ENCODE data around the gene FAM167B.

FAM167B gene

DNA sequence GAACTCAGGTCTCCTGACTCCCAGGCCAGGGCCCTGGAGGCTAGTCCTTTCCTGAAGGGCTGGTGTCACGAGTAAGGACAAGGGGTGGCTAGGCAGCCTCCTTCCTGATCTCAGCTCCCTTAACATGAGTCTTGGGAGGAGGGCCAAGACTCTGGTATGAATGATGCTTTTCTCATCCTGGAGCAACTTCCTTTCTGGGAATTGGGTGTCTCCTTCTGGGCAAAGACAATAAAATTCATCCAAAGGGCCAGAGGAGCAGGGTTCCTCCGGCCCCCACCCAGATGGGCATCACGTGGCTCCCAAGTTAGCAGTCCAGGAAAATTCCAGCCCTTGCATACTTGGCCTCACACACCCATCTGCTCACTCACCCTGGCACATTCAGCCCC, at the start of gene FAM167B:
Gene FAM167B, plus strand, starts transcription at position 335 of the 386 bp plus-strand sequence. CDS start 200 bp downstream, outside the sequence.
- no peak for DNase-seq

DNA sequence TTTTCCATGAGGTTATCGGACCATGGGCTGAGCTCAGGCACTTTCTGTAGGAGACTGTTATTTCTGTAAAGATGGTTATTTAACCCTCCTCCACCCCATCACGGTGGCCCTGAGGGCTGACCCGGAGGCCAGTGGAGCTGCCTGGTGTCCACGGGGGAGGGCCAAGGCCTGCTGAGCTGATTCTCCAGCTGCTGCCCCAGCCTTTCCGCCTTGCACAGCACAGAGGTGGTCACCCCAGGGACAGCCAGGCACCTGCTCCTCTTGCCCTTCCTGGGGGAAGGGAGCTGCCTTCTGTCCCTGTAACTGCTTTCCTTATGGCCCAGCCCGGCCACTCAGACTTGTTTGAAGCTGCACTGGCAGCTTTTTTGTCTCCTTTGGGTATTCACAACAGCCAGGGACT, 49.2 kb upstream of the FAM167B start:
- no peak for DNase-seq

DNA sequence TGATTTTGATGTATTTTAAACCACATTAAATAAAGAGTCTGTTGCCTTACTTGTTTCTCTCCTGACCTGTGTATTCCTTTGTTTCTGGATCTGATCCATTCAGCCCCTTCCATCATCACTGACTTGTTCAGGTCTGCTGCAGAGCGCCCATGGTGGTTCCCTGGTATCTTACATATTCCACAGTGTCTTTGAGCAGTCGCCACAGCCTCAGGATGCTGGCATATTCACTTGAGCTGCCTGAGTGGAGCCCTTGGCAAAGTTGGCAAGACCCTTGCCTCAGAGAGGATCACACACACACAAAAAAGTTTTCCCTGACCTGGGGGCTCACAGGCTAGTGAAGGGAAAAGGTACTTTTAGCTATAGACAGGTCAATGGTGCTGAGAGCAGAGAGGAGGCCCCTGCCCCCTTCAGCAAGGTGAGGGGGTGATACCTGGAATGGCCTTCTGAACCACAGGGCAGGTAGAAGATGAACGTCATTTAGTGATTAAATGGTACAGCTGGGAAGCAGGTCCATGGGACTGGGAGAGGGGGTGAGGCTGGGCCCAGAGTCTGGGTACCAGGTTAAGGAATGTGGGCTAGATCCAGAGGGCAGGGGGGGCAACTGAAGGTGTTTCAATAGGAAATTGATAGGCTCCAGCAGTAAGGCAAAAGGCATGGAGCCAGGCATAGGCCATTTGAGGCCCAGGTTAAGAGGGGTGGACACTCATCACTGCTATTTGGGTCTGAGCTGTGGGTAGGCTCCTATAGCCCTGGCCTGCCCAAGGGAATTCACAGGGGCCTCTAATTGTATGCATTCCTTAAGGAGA, 48.6 kb upstream of the FAM167B start:
- DNase-seq = no peak

DNA sequence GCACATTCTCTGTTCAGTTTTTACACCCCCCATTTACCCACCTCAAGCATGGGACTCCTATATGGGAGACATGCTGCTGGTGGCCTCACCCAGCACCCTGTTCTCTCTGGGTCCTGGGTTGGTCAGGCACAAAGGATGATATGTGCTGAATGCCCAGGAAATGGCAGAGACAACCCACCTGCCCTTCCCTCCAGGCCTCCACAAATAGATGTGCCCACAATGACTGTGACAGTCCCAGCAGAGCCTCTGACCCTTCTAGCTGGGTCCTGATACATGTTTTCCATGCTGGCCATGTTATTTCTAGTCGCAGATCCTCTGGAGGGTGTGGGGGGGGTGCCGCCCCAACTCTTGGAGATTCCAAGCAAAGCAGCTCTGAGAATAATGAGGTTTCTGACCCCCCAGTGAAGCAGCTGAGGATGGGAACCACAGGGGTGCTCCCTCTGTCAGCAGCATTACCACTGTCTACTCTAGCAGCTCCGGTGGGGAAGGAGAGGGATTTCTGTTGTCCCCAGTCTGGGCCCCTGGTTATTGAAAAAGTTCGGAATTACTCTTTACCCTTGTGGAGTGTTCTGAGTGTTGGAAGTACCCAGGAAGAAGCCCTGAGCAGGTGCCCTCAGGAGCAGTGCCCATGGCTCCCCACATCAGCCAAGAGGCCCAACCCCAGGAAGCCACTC, 47.8 kb upstream of the FAM167B start:
- no peak for DNase-seq

DNA sequence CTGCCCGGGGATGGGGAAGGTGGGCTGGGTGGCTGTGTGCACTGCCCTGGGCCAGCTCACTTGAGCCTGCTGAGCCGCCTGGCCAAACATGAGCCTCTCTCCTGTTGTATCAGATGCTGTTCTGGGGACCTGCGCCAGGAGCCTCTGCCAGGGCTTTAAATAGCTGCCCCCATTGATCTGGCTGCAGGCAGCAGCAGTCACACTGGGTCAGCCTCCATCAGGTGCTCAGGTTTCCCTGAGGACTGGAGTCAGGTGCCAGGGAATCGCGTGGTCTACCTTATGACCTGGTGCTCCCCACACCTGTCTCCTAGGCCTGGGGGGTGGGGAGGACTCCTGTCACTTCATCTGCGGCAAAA, 47.3 kb upstream of the FAM167B start:
- no peak for DNase-seq

DNA sequence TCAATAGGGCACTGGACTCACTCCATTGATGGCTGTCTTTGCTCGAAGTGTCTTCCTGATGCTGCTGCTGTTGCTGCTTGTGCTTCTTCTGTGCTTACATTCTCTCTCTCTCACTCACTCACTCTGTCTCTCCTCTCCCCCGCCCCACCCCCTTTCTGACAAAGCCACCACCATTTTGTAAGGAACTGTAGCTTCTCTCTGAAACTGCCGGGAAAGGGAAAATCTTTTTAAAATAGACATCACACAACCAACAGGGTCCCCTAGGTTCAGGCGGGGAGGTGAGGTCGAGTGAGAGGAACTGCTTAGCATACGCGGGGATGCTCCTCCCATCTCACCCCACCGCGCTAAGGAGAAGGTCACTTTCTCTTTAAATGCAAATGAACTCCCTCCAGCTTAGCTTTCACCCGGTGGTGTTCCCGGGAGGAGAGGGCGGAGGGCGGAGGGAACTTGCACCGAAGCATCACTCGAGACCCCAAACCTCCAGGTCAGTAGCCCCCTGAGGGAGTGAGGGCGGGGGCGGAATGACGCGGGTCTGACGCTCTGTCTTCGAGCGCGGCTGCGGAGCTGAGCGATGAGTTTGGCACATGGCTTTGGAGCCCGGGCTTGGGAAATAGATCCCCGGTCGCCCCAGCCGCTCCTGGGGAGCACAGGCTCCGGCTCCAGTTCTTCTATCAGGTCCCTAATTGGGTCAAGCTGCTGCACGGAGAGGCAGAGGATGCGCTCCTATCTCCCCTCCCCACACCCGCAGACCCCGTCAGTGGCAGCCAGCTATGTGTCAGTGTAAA, 46.6 kb upstream of the FAM167B start, which contains the start of gene CCDC28B:
Gene CCDC28B, plus strand, starts transcription at position 370 of the 785 bp plus-strand sequence. CDS start 1,341 bp downstream, outside the sequence.
- peak; percentile 53 to 61 for DNase-seq

DNA sequence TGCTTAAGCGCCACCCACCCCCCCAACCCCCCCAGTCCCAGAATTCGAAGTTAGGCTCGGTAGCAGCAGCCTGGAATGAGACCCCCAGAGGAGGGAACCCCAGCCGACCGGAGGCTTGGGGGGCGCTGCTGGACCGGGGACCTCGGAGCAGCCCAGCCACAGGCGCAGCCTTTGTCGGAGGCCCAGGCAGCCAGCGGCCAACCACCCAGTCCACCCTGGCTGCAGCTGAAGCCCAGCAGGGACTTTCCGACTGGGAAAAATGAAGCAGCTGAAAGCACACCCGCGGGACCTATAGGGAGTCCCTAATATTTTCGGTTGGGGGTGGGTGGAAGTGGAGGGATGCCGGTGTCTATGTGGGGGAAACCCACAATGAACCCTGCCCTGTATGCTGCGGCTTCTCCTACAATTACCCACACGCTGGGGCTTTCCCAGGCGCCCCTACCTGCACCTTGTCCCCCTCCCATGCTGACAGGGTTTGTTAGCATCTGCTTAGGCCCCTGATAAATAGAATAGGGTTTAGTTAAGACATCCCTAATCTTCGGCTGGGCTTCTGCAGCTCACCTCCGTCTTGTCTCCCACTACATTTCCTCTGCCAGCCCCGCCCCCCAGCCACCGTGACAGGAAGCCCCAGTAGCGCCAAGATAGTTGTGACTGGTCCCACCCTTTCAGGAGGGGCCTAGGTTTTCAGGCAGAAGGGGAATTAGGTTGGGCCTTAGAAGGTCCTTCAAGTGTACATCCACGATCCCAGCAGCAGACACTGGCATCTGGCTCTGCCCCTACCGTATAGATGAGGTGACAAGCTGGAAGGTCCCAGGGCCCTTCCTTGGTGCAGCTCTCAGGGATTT, 45.8 kb upstream of the FAM167B start:
- peak; percentile 77 to 85 for DNase-seq

DNA sequence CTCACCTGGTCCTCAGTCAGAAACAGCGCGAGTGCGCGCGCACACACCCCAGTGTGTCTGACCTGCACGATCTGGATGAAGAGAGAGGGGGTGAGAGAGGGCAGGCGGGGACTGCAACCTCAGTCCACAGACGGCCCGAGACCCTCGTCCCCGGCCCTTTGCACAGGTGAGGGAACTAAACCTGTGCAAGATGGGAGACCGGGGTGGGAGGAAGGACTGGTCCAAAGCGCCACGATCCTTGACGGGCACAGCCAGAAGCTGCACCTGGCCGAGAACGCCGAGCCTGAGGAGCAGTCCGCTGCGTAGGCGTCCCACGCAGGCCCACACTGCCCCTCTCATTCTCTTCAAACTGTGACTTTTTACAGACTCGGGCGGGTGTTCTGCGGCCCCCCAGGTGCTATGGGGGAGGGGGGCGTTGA, 42.1 kb upstream of the FAM167B start:
- DNase-seq = no peak

DNA sequence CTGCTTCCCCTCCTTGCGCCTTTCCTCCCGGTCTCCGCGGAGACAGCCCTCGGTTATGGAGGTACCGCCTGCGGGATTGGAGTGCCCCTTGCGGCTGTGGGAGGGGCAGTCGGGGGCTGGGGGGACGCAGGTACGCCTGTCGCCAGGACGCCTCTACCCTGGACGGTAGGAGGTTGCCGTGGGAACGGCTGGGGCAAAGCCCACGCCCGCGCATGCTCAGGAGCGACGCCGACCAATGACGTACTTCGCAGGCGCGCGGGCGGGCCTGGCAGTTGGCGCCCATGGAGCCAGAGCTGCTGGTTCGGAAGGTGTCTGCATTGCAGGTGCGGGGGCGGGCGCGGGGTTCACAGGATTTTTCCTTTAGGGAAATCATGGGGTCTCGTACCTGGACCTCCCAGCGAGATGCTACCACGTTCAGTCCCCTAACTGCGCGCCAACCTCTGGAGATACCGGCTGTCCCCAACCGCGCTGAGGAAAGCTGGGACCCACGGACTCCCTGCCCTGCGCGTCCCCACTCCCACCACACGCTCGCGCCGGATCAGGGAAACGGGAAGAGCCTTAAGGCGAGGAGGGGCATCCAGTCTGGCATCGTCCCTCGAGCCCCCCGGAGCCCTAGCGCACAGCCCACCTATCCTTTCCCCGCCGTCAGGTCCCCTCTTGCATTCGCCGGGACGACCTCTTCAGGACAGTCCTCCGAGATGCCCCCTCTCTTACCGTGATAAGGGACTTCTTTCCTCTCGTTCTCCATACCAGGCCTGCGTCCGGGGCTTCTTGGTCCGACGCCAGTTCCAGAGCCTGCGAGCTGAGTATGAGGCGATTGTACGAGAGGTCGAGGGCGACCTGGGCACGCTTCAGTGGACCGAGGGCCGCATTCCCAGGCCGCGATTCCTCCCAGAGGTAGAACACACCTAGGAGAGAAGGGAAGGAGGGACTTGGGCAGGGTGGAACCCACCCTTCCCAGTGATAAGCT, 41.3 kb upstream of the FAM167B start, which contains the start of gene IQCC:
Gene IQCC, plus strand, starts transcription at position 271 of the 970 bp plus-strand sequence. Its CDS starts 11 bp downstream, at position 282.
- peak; percentile 88 to 89 for DNase-seq

DNA sequence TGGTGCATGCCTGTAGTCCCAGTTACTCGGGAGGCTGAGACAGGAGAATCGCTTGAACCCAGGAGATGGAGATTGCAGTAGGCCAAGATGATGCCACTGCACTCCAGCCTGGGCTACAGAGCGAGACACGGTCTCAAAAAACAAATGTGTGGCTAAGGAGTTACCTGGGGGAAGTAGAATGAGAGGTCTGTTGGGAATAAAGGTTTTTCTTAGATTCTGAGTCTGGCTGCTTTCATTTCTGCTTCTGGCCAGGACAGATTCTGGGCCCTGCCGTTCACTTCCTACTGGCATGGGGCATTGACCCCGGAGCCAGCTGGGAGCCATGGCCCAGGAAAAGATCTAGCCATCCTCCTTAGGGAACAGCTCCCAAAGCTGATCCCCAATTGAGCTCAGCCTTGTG, 38.6 kb upstream of the FAM167B start:
- no peak for DNase-seq

DNA sequence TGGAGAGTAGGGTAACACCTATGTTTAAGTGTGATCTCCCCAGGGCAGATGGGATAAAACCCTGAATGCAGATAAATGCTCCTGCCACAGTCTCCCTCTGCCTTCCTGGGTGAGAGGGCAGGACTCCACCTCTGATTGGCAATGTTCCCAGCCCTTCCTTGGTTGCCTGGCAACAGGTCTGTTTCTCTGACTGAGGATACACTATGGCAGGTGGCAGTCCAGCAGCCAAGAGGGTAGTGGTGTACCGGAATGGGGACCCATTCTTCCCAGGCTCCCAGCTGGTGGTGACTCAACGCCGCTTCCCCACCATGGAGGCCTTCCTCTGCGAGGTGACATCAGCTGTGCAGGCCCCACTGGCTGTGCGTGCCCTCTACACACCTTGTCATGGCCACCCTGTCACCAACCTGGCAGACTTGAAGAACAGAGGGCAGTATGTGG, 38.1 kb upstream of the FAM167B start, which contains the start of gene DCDC2B:
Gene DCDC2B, plus strand, starts transcription at position 199 of the 438 bp plus-strand sequence. Its CDS starts 5 bp downstream, at position 204.
- no peak for DNase-seq

DNA sequence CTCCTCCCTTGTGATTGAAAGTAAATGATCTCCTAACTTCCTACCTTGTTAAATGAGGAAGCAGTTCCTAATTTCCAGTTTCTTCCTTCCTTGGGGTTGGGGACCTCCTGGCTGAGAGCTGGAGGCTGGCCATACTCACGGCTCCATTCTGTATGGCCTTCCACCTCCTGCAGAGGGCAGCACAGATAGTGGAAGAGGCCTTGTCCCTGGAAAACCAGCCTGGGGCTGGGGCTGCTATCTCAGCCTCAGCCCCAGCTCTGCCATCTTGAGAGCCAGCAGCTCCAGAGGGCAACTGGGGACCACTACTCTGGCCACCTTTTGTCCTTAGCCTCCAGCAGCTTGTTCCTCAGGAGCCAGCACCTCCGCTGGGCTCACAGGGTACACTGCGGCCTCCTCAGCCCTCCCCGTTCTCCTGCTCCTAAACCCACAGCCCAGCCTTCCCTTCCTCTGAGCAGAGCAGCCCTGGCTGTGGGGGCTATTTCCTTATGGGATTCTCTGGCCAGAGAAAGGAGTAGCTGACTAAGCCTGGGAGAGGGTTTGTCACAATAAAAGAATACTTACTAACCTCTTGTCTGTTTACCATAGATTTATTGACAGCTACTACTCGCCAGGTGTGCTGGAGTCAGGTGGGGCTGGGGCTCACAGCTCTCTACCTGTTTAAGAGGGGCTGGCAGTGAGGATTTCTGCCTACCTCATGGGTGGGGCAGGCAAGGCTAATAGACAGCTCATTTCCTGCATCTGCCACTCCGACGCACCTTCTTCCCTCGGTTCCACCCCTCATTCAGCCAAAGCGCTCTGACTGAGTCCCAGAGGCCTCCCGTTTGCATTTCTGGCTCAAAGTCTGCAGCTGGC, 31.2 kb upstream of the FAM167B start:
- DNase-seq = peak; percentile 64 to 69

DNA sequence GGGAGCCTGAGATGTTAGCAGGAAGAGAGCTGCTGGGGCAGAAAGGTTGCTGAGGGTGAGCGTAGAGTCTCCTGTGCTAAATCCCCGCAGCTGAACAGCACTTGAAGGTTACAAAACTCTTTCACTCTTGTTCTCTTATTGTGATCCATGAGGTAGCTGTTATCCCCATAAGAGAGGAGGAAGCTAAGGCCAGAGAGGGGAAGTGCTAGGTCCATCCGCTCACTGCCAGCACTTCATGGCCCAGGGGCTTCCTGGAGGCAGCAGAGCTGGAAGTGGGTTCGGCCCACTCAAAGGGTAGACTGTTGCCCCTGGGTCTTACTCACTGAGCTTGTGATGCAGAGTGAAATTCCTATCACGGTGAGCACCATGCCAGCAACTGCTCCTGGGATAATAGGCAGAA, 30.5 kb upstream of the FAM167B start:
- no peak for DNase-seq

DNA sequence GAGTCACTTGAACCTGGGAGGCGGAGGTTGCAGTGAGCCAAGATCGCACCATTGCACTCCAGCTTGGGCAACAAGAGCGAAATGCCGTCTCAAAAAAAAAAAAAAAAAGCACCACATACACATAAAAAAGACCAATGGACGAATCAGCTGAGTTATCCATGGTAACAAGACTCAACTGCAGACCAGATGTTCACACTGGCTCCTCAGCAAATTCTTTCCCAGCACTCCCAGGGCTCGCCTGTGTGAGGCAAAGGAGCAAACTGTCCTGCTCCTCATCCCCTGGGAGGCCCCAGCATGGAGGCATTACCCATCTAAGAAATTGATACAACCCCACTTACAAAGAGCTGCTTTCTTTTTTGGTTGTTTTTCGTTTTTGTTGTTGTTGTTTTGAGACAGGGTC, 28.0 kb upstream of the FAM167B start:
- no peak for DNase-seq

DNA sequence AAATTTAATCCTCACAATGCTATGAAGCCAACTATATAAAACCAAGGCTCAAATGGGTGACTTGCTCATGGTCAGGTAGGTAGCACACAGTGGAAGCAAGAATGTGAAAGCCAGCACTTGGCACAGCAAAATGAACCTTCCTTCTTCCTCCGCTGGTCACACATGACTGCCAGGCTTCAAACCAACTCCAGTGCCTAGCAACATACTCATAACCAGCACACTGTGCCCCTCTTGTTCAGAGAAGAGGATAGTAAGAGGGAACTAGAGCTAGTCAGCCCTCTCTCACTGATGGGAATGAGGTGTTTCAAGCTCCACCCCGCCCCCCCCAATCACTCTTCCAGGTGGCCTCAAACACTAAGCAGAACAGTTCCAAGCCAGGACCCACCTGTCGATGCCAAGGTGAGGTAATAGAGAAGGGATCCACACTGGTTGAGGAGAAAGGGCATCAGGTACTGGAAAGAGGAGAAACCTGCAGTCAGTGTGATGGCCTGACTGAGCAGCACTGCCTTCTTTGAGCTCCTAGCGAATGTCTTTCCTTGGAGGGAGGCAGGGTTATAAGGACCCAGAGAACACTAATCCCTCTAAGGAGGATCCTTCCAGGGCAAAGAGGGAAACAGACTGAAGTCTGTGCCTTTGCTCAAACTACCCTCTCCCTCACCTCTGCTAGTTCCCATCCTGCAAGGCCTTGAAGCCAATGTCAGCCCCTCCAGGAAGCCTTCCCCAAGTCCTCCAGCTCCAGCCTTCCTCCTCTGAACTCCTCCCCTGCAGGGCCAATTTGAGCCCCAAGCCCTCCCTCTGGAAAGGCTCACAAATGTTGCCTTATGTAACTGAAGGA, 26.1 kb upstream of the FAM167B start:
- DNase-seq = no peak

DNA sequence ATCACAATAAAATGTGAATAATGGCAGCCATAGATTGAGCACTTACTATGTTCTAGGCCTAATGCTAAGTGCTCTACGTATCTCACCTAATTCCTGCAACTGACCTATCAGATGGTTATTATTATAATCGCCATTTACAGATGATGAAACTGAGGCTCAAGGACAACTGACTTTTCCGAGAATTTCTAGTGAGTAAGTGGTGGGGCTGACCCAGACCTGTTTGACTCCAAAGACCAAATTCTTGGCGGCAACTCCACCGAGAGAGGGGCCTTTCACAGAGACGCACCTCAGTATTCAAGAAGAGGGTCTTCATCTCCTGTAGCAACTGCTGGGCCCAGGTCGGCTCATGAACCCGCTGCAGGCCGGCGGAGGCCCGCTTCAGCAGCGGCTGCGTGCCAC, 25.4 kb upstream of the FAM167B start:
- DNase-seq = no peak

DNA sequence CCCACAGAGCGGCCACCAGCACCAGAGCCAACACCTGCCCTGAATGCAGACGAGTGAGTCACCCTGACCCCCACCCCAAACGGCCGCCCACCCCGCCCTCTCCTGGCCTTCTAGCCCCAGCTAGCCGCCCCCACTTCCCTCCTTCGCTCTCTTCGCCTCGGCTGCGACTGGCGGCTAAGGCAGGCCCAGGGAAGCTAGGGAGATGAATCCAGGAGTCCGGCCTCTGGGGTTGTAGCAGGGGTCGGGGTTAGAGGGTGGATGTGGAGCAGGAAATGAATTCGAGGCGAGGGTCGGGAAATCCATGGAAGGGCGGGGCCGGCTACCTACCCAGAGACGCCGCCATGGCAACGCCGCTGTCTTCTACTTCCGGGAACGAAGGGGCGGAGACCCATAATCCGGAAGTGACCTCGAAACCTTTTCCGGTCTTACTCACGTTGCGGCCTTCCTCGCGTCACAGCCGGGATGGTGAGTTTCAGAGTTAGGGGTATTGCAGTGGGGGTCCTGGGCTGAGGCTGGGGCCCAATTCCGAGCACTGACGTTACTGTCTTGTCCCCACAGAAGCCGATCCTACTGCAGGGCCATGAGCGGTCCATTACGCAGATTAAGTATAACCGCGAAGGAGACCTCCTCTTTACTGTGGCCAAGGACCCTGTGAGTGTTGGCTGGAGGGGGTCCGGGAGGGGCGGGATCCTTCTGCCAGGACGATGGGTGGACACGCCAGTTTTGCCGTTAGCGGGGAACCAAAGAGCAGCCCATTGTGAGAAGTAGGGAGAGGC, 24.9 kb upstream of the FAM167B start, which contains the start of the genes EIF3I and TMEM234:
Gene EIF3I, plus strand, starts transcription at position 428 of the 776 bp plus-strand sequence. Its CDS starts 35 bp downstream, at position 463.
Gene TMEM234, minus strand, starts transcription at position 374 of the 776 bp plus-strand sequence. Its CDS starts 31 bp downstream, at position 343.
- peak; percentile 93 to 94 for DNase-seq

DNA sequence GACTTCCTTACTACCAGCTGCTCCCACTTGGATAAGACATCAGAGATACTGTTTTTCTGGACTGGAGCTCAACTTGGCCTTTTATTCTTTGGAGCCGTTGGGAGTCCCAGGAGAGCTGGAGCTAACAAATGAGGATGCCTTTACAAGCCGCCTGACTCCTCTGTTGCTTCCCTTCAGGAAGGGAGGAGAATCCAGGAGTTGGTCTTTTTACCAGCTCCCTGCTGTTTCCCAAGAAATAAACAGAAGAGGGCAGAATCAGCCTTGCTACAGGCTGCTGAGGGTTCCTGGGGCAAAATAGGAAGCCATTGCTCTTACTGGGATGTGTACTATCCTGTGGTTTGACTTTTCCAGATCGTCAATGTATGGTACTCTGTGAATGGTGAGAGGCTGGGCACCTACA, 23.3 kb upstream of the FAM167B start:
- no peak for DNase-seq

Measured in CD4-positive, alpha-beta T cell treated with Interleukin-4 for 1 hour (primary cell).